Keratinocyte (primary cell): ENCODE measurements around the gene CYTH1. TPM values are rescaled to one million over a fixed set of nuclear protein-coding genes. Genes with fewer than 3 reads are reported as not detected.

ENCODE experiments used
- DNase-seq: peaks from one replicate; pipeline ENCODE4 v3.0.0-alpha.2; 2011; ENCODE audit warnings: low read depth, missing footprints, low spot score
- FAIRE-seq: peaks from 2 replicates; lab custom pipeline; 2011; peaks lifted over from hg19 to GRCh38; lab: Jason Lieb, UNC
- H2AFZ ChIP-seq: 2 replicates; pipeline ENCODE4 v1.6.0; 2012; ENCODE audit warnings: low read length, control low read depth, inconsistent platforms; ENCODE audit not compliant: control insufficient read depth
- H3K27ac ChIP-seq: 2 replicates; pipeline ENCODE4 v1.5.1; 2011; ENCODE audit warnings: low read length; ENCODE audit not compliant: control insufficient read depth, insufficient read depth
- H3K27me3 ChIP-seq: 3 replicates; pipeline ENCODE4 v1.6.0; 2011; ENCODE audit warnings: low read length; ENCODE audit not compliant: control insufficient read depth, insufficient read depth; ENCODE audit errors: extremely low read depth
- H3K36me3 ChIP-seq, 2 experiments: 2 replicates in 1 of 2; 3 replicates in 1 of 2; pipeline ENCODE4 v1.5.1; 2011; ENCODE audit warnings: low read length in 2 of 2, mild to moderate bottlenecking in 1 of 2; ENCODE audit not compliant: control insufficient read depth in 2 of 2, insufficient read depth in 2 of 2; ENCODE audit errors: extremely low read depth in 1 of 2
- H3K4me1 ChIP-seq: 3 replicates; pipeline ENCODE4 v1.5.1; 2011; ENCODE audit warnings: low read length; ENCODE audit not compliant: control insufficient read depth, insufficient read depth; ENCODE audit errors: extremely low read depth
- H3K4me2 ChIP-seq: 3 replicates; pipeline ENCODE4 v1.6.0; 2011; ENCODE audit warnings: low read depth, low read length; ENCODE audit not compliant: control insufficient read depth, insufficient read depth; ENCODE audit errors: extremely low read depth
- H3K4me3 ChIP-seq, 3 experiments: fragments of 200-600 bp in 1 of 3; sonication (generic) in 1 of 3; 2 replicates in 2 of 3; 3 replicates in 1 of 3; pipeline ENCODE4 v1.5.1; 2011 to 2016; ENCODE audit warnings: low read length in 3 of 3, mild to moderate bottlenecking in 3 of 3, control low read depth in 2 of 3, inconsistent platforms in 1 of 3, low read depth in 1 of 3, mixed read lengths in 1 of 3, mixed run types in 1 of 3, moderate library complexity in 1 of 3; ENCODE audit not compliant: control insufficient read depth in 2 of 3, insufficient read depth in 2 of 3; ENCODE audit errors: extremely low read depth in 1 of 3
- H3K79me2 ChIP-seq: 2 replicates; pipeline ENCODE4 v1.6.0; 2012; ENCODE audit warnings: low read length; ENCODE audit not compliant: control insufficient read depth, insufficient read depth
- H3K9ac ChIP-seq: 3 replicates; pipeline ENCODE4 v1.6.0; 2011; ENCODE audit warnings: low read length; ENCODE audit not compliant: control insufficient read depth, insufficient read depth; ENCODE audit errors: extremely low read depth
- H3K9me1 ChIP-seq: 3 replicates; pipeline ENCODE4 v1.6.0; 2011; ENCODE audit warnings: low read length; ENCODE audit not compliant: control insufficient read depth, insufficient read depth; ENCODE audit errors: extremely low read depth
- H3K9me3 ChIP-seq: 2 replicates; pipeline ENCODE4 v1.5.1; 2012; ENCODE audit warnings: low read depth, low read length; ENCODE audit not compliant: control insufficient read depth
- H4K20me1 ChIP-seq: 3 replicates; pipeline ENCODE4 v1.6.0; 2011; ENCODE audit warnings: low read length; ENCODE audit not compliant: control insufficient read depth, insufficient read depth; ENCODE audit errors: extremely low read depth
- EZH2 ChIP-seq: IDR thresholded peaks from one replicate; pipeline ENCODE4 v1.6.1; 2012; ENCODE audit warnings: inconsistent platforms, mild to moderate bottlenecking, low read length, moderate library complexity
- dilution Hi-C: fragments of 300-500 bp; cut with MboI; formaldehyde crosslinking; loops from one replicate; pipeline ENCODE4 v1.7.0; 2020; ENCODE audit warnings: low sequenced_read_pairs; ENCODE audit not compliant: extremely low pct_ligation_motif_present
- polyA plus RNA-seq, 5 experiments: library from polyadenylated mRNA; depleted of rRNA in 3 of 5; stranded (reverse) in 3 of 5; stranded (forward) in 1 of 5; unstranded in 1 of 5; fragments of >200 nt; gene quantifications; 1 replicate in 1 of 5; 2 replicates in 3 of 5; 3 replicates in 1 of 5; pipeline versions ENCODE4 v1.2.1 to v1.2.3, GENCODE V29; 2011 to 2012; ENCODE audit warnings: missing spikeins in 2 of 5, low read depth in 1 of 5, low replicate concordance in 1 of 5
- TF ChIP-seq, protein P1 (sequence below), 3 experiments: IDR thresholded peaks in 1 of 3; conservative IDR thresholded peaks in 1 of 3; optimal IDR thresholded peaks in 1 of 3; 2 replicates in 2 of 3; 3 replicates in 1 of 3; pipeline versions ENCODE3 to v1.5.1; 2011; ENCODE audit warnings: low read length in 3 of 3, mild to moderate bottlenecking in 3 of 3, moderate library complexity in 2 of 3, control low read depth in 1 of 3, inconsistent platforms in 1 of 3; ENCODE audit not compliant: insufficient read depth in 2 of 3; ENCODE audit errors: extremely low read depth in 1 of 3

CYTH1 gene
- polyA plus RNA-seq, 1 donor (not counting 4 experiments of a cell fraction or from before 2014, with no cell fraction given), result 28.3 TPM

DNA sequence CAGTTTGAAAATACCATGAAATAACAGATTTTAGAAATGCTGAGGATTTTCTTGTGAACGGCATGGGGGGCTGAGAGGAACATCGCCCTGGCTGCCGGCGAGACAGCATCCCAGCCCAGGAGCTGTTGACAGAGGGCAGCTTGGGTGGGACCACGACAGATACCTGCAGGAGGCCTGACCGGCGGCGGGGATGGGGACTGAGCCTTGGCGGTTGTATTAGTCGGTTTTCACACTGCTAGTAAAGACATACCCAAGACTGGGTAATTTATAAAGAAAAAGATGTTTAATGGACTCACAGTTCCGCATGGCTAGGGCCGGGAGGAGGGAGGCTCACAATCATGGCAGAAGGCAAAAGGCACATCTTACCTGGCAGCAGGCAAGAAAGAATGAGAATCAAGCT is 122.5 kb downstream of the CYTH1 start:
- DNase-seq (no peak), FAIRE-seq (no peak)
- no peak for TF ChIP-seq EZH2
- TF ChIP-seq, protein P1, sequence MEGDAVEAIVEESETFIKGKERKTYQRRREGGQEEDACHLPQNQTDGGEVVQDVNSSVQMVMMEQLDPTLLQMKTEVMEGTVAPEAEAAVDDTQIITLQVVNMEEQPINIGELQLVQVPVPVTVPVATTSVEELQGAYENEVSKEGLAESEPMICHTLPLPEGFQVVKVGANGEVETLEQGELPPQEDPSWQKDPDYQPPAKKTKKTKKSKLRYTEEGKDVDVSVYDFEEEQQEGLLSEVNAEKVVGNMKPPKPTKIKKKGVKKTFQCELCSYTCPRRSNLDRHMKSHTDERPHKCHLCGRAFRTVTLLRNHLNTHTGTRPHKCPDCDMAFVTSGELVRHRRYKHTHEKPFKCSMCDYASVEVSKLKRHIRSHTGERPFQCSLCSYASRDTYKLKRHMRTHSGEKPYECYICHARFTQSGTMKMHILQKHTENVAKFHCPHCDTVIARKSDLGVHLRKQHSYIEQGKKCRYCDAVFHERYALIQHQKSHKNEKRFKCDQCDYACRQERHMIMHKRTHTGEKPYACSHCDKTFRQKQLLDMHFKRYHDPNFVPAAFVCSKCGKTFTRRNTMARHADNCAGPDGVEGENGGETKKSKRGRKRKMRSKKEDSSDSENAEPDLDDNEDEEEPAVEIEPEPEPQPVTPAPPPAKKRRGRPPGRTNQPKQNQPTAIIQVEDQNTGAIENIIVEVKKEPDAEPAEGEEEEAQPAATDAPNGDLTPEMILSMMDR (optimal IDR thresholded peaks at IDR 0.05 in 1 of 3, IDR thresholded peaks at IDR 0.05 in 1 of 3, conservative IDR thresholded peaks at IDR 0.05 in 1 of 3; ENCODE audit: extremely low read depth in 1 of 3, insufficient read depth in 2 of 3, low read length in 3 of 3), result no peak
- H2AFZ ChIP-seq, result no peak overlapping the region
- no peak overlapping the region for H3K4me3 ChIP-seq
- H3K9me1 ChIP-seq, result no peaks in the 10 kb centered on the region
- no peaks in the 10 kb centered on the region for H3K9me3 ChIP-seq
- H3K79me2 ChIP-seq, result no peaks in the 10 kb centered on the region
- peaks cover 21% of the 10 kb centered on the region for H3K4me1 ChIP-seq
- H3K36me3 ChIP-seq, result no peaks in the 10 kb centered on the region
- dilution Hi-C loops, result no loop called here
- H3K27ac ChIP-seq, result no peak overlapping the region
- no peak overlapping the region for H3K4me2 ChIP-seq
- no peaks in the 10 kb centered on the region for H4K20me1 ChIP-seq
- no peak overlapping the region for H3K9ac ChIP-seq
- H3K27me3 ChIP-seq, result no peaks in the 10 kb centered on the region

DNA sequence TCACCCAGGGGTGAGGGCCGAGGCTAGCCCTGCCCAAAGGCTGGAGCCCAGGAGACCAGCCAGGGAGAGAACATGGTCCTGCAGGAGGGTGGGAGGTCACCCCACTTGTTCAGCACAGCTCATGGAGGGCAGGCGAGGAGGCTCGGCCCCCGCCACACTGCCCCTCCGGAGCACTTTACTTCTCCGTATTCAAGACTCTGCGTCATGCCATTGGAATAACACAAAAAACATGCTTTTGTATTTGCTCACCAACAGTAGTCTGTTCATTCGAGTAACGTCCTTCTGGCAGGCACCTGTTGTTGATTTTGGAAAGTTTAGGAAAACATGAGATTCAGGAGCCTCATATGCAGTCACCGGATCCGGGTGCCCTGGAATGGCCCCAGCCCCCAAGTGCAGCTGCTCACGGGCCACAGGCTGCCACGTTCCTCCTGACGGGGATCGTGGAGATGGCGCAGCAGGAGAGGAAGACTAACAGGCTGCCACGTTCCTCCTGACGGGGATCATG is 123.7 kb downstream of the CYTH1 start:
- H3K9ac ChIP-seq, result no peak overlapping the region
- DNase-seq (no peak), FAIRE-seq (no peak)
- no peak for TF ChIP-seq EZH2
- TF ChIP-seq, protein P1 (optimal IDR thresholded peaks at IDR 0.05 in 1 of 3, IDR thresholded peaks at IDR 0.05 in 1 of 3, conservative IDR thresholded peaks at IDR 0.05 in 1 of 3; ENCODE audit: extremely low read depth in 1 of 3, insufficient read depth in 2 of 3, low read length in 3 of 3), result no peak
- no peaks in the 10 kb centered on the region for H3K79me2 ChIP-seq
- H2AFZ ChIP-seq, result no peak overlapping the region
- H3K4me1 ChIP-seq, result peaks cover 18% of the 10 kb centered on the region
- no peaks in the 10 kb centered on the region for H3K27me3 ChIP-seq
- H3K4me3 ChIP-seq, result no peak overlapping the region
- no peak overlapping the region for H3K4me2 ChIP-seq
- no peaks in the 10 kb centered on the region for H4K20me1 ChIP-seq
- no peaks in the 10 kb centered on the region for H3K36me3 ChIP-seq
- no peaks in the 10 kb centered on the region for H3K9me1 ChIP-seq
- dilution Hi-C loops, result no loop called here
- H3K9me3 ChIP-seq, result no peaks in the 10 kb centered on the region
- no peak overlapping the region for H3K27ac ChIP-seq
